Activated naive CD8-positive, alpha-beta T cell (primary cell): ENCODE results near the gene XPO1.
"Not testable (repeated sequence)": the region's sequence is repeated elsewhere in the genome, so short reads cannot be mapped to it uniquely, and the experiment has no call there.

Experiments
- H3K27ac Mint-ChIP-seq: one replicate; pipeline ENCODE4 v1.8.0; 2021; ENCODE audit warnings: mixed read lengths
- H3K27me3 Mint-ChIP-seq: one replicate; pipeline ENCODE4 v1.8.0; 2021; ENCODE audit warnings: mixed read lengths
- H3K36me3 Mint-ChIP-seq: one replicate; pipeline ENCODE4 v1.8.0; 2021; ENCODE audit warnings: mixed read lengths
- H3K4me1 Mint-ChIP-seq: one replicate; pipeline ENCODE4 v1.8.0; 2021; ENCODE audit warnings: low read depth, mixed read lengths
- H3K4me3 Mint-ChIP-seq: one replicate; pipeline ENCODE4 v1.8.0; 2021; ENCODE audit warnings: mild to moderate bottlenecking, mixed read lengths
- H3K9me3 Mint-ChIP-seq: one replicate; pipeline ENCODE4 v1.8.0; 2021; ENCODE audit warnings: low read depth, mixed read lengths

XPO1 gene

GRCh38 chr2:61540167-61540566, 2.0 kb upstream of the XPO1 start:
- H3K27me3 Mint-ChIP-seq, H3K36me3 Mint-ChIP-seq, H3K9me3 Mint-ChIP-seq, H3K4me3 Mint-ChIP-seq: not testable (repeated sequence)
- Mint-ChIP-seq H3K4me1 (peaks cover 24% of the 10 kb centered on the region), H3K27ac (peak overlapping the region; percentile 100)

- H3K36me3 Mint-ChIP-seq = peaks cover 2% of the 10 kb centered on the region
- H3K4me1 Mint-ChIP-seq = peaks cover 32% of the 10 kb centered on the region
- H3K27me3 Mint-ChIP-seq = no peaks in the 10 kb centered on the region
- no peaks in the 10 kb centered on the region for H3K9me3 Mint-ChIP-seq
- peak overlapping the region; percentile 99 for H3K4me3 Mint-ChIP-seq
- peak overlapping the region; percentile 100 for H3K27ac Mint-ChIP-seq
Observed at GRCh38 chr2:61538920-61539520, 864 bp upstream of the XPO1 start.

- Mint-ChIP-seq H3K4me3 (peak overlapping the region; percentile 99), H3K27ac (peak overlapping the region; percentile 100), H3K9me3 (no peaks in the 10 kb centered on the region), H3K4me1 (peaks cover 40% of the 10 kb centered on the region), H3K27me3 (no peaks in the 10 kb centered on the region), H3K36me3 (peaks cover 2% of the 10 kb centered on the region)
Observed at GRCh38 chr2:61537950-61538199, 281 bp downstream of the XPO1 start.

- Mint-ChIP-seq H3K27ac (peak overlapping the region; percentile 100), H3K4me3 (peak overlapping the region; percentile 99), H3K4me1 (peaks cover 40% of the 10 kb centered on the region), H3K9me3 (no peaks in the 10 kb centered on the region), H3K27me3 (no peaks in the 10 kb centered on the region), H3K36me3 (peaks cover 2% of the 10 kb centered on the region)
Observed at GRCh38 chr2:61537277-61537949, 743 bp downstream of the XPO1 start.

GRCh38 chr2:61536572-61537276, 1.4 kb downstream of the XPO1 start:
- Mint-ChIP-seq H3K4me3 (peak overlapping the region; percentile 98), H3K4me1 (peaks cover 42% of the 10 kb centered on the region), H3K27me3 (no peaks in the 10 kb centered on the region), H3K9me3 (no peaks in the 10 kb centered on the region), H3K27ac (peak overlapping the region; percentile 99), H3K36me3 (peaks cover 2% of the 10 kb centered on the region)

GRCh38 chr2:61536180-61536571, 2.0 kb downstream of the XPO1 start:
- Mint-ChIP-seq H3K36me3 (peaks cover 5% of the 10 kb centered on the region), H3K9me3 (no peaks in the 10 kb centered on the region), H3K27ac (peak overlapping the region; percentile 99), H3K4me3 (peak overlapping the region; percentile 98), H3K4me1 (peaks cover 46% of the 10 kb centered on the region), H3K27me3 (no peaks in the 10 kb centered on the region)

GRCh38 chr2:61535449-61535848, 2.7 kb downstream of the XPO1 start:
- H3K27me3 Mint-ChIP-seq = no peaks in the 10 kb centered on the region
- no peaks in the 10 kb centered on the region for H3K9me3 Mint-ChIP-seq
- H3K4me3 Mint-ChIP-seq = peak overlapping the region; percentile 98
- peak overlapping the region; percentile 99 for H3K27ac Mint-ChIP-seq
- H3K36me3 Mint-ChIP-seq = peaks cover 5% of the 10 kb centered on the region
- peaks cover 53% of the 10 kb centered on the region for H3K4me1 Mint-ChIP-seq

- Mint-ChIP-seq H3K9me3 (no peaks in the 10 kb centered on the region), H3K4me1 (peaks cover 56% of the 10 kb centered on the region), H3K27me3 (no peaks in the 10 kb centered on the region), H3K27ac (peak overlapping the region; percentile 99), H3K4me3 (peak overlapping the region; percentile 98), H3K36me3 (peaks cover 7% of the 10 kb centered on the region)
Observed at GRCh38 chr2:61534926-61535325, 3.2 kb downstream of the XPO1 start.

GRCh38 chr2:61530749-61531148, 7.4 kb downstream of the XPO1 start:
- Mint-ChIP-seq H3K27ac (no peak overlapping the region), H3K4me1 (peaks cover 65% of the 10 kb centered on the region), H3K4me3 (peak overlapping the region; percentile 10), H3K27me3 (no peaks in the 10 kb centered on the region), H3K9me3 (no peaks in the 10 kb centered on the region), H3K36me3 (peaks cover 12% of the 10 kb centered on the region)

GRCh38 chr2:61529944-61530735, 8.0 kb downstream of the XPO1 start:
- Mint-ChIP-seq H3K27ac (peak overlapping the region; percentile 46), H3K36me3 (peaks cover 12% of the 10 kb centered on the region), H3K4me3 (peak overlapping the region; percentile 23), H3K27me3 (no peaks in the 10 kb centered on the region), H3K4me1 (peaks cover 65% of the 10 kb centered on the region), H3K9me3 (no peaks in the 10 kb centered on the region)

- no peak overlapping the region for H3K27ac Mint-ChIP-seq
- H3K27me3 Mint-ChIP-seq = no peaks in the 10 kb centered on the region
- peaks cover 2% of the 10 kb centered on the region for H3K36me3 Mint-ChIP-seq
- H3K9me3 Mint-ChIP-seq = no peaks in the 10 kb centered on the region
- H3K4me3 Mint-ChIP-seq = no peak overlapping the region
- peaks cover 36% of the 10 kb centered on the region for H3K4me1 Mint-ChIP-seq
Observed at GRCh38 chr2:61520261-61520660, 17.9 kb downstream of the XPO1 start.

- Mint-ChIP-seq H3K4me3 (no peak overlapping the region), H3K9me3 (no peaks in the 10 kb centered on the region), H3K27ac (peak overlapping the region; percentile 34), H3K36me3 (peaks cover 2% of the 10 kb centered on the region), H3K27me3 (no peaks in the 10 kb centered on the region), H3K4me1 (peaks cover 31% of the 10 kb centered on the region)
Observed at GRCh38 chr2:61512768-61513398, 25.3 kb downstream of the XPO1 start.

GRCh38 chr2:61510674-61511671, 27.2 kb downstream of the XPO1 start:
- Mint-ChIP-seq H3K4me1 (peaks cover 29% of the 10 kb centered on the region), H3K9me3 (no peaks in the 10 kb centered on the region), H3K36me3 (peaks cover 2% of the 10 kb centered on the region), H3K27ac (peak overlapping the region; percentile 10), H3K27me3 (no peaks in the 10 kb centered on the region), H3K4me3 (no peak overlapping the region)

GRCh38 chr2:61504949-61505348, 33.2 kb downstream of the XPO1 start:
- H3K9me3 Mint-ChIP-seq = no peaks in the 10 kb centered on the region
- H3K36me3 Mint-ChIP-seq = peaks cover 2% of the 10 kb centered on the region
- peaks cover 16% of the 10 kb centered on the region for H3K4me1 Mint-ChIP-seq
- H3K4me3 Mint-ChIP-seq = no peak overlapping the region
- H3K27me3 Mint-ChIP-seq = no peaks in the 10 kb centered on the region
- H3K27ac Mint-ChIP-seq = no peak overlapping the region
